GM12878 (cell line): ENCODE data around the gene ITPKB. TPM values are rescaled to one million over a fixed set of nuclear protein-coding genes. Genes with fewer than 3 reads are reported as not detected.

Source experiments
- ATAC-seq: fragments of 200-7000 bp; cut with Tn5 transposase; 3 replicates; pipeline ENCODE4 v1.9.1; 2020; ENCODE audit warnings: mild to moderate bottlenecking, moderate library complexity
- BruUV-seq: library from RNA; stranded (reverse); fragments of 400-500 nt; replicated peaks from 2 replicates; lab custom pipeline; 2021; lab: Mats Ljungman, UMichigan
- CTCF ChIA-PET: fragments of 300-600 bp; sonication (Branson Sonifier 250); formaldehyde crosslinking; extraction: SDS; loops from one replicate; lab custom pipeline; 2021; ENCODE audit warnings: inconsistent platforms; lab: Yijun Ruan, JAX
- POLR2A ChIA-PET: fragments of 350-600 bp; formaldehyde crosslinking; extraction: SDS; loops from one replicate; lab custom pipeline; 2021; ENCODE audit warnings: inconsistent platforms; lab: Charles Lee
- RAD21 ChIA-PET: fragments of 300-600 bp; sonication (Branson Sonifier 250); formaldehyde crosslinking; loops from one replicate; lab custom pipeline; 2023; ENCODE audit warnings: antibody characterized with exemption; ENCODE audit not compliant: unreplicated experiment; lab: Charles Lee
- SMC1A ChIA-PET: fragments of 300-600 bp; sonication (Branson Sonifier 250); formaldehyde crosslinking; loops from one replicate; lab custom pipeline; 2023; ENCODE audit not compliant: unreplicated experiment, uncharacterized antibody; lab: Charles Lee
- DNase-seq: peaks from one replicate; pipeline ENCODE4 v3.0.0-alpha.2; 2011; ENCODE audit warnings: low read depth, low spot score
- FAIRE-seq: peaks from 3 replicates; lab custom pipeline; 2011; peaks lifted over from hg19 to GRCh38; lab: Jason Lieb, UNC
- H2AFZ ChIP-seq: 2 replicates; pipeline ENCODE4 v1.6.0; 2011; ENCODE audit warnings: low read depth, low read length, control low read depth; ENCODE audit not compliant: control insufficient read depth
- H3K27ac ChIP-seq: 2 replicates; pipeline ENCODE4 v1.5.1; 2011; ENCODE audit warnings: control low read depth; ENCODE audit not compliant: control insufficient read depth, insufficient read depth
- H3K27me3 ChIP-seq, 2 experiments: replicated peaks in 1 of 2; 2 replicates each; pipeline versions ENCODE4 v1.6.0 to v1.6.1; 2011; ENCODE audit warnings: low read length in 1 of 2; ENCODE audit not compliant: control insufficient read depth in 2 of 2, insufficient read depth in 2 of 2
- H3K36me3 ChIP-seq, 2 experiments: 2 replicates each; pipeline ENCODE4 v1.5.1; 2011; ENCODE audit warnings: low read length in 1 of 2; ENCODE audit not compliant: control insufficient read depth in 2 of 2, insufficient read depth in 2 of 2
- H3K4me1 ChIP-seq: 2 replicates; pipeline ENCODE4 v1.6.1; 2011; ENCODE audit warnings: mild to moderate bottlenecking, low read length, moderate library complexity, mixed read lengths; ENCODE audit not compliant: control insufficient read depth, insufficient read depth
- H3K4me2 ChIP-seq: 2 replicates; pipeline ENCODE4 v1.6.0; 2011; ENCODE audit warnings: control low read depth; ENCODE audit not compliant: control insufficient read depth, insufficient read depth
- H3K4me3 ChIP-seq: fragments of 200-600 bp; sonication (generic); 2 replicates; pipeline ENCODE4 v1.5.1; 2016
- H3K79me2 ChIP-seq: 2 replicates; pipeline ENCODE4 v1.6.0; 2011; ENCODE audit warnings: low read length; ENCODE audit not compliant: control insufficient read depth, insufficient read depth
- H3K9ac ChIP-seq: 2 replicates; pipeline ENCODE4 v1.8.0; 2011; ENCODE audit warnings: low read length, control low read depth, mixed read lengths; ENCODE audit not compliant: control insufficient read depth, insufficient read depth
- H3K9me3 ChIP-seq: replicated peaks from 3 replicates; pipeline ENCODE4 v1.5.1; 2011; ENCODE audit warnings: mild to moderate bottlenecking, low read length; ENCODE audit not compliant: control insufficient read depth, insufficient read depth
- H4K20me1 ChIP-seq: 2 replicates; pipeline ENCODE4 v1.6.0; 2011; ENCODE audit not compliant: control insufficient read depth, insufficient read depth
- BHLHE40 ChIP-seq, 2 experiments: fragments of 450-650 bp in 1 of 2; IDR thresholded peaks; 2 replicates each; pipeline ENCODE4 v1.6.1; 2011 to 2017; ENCODE audit warnings: low read depth in 2 of 2, borderline replicate concordance in 1 of 2, improper control_type of control experiment in 1 of 2, low read length in 1 of 2, mild to moderate bottlenecking in 1 of 2
- FOS ChIP-seq: IDR thresholded peaks from 3 replicates; pipeline ENCODE4 v1.6.1; 2011; ENCODE audit warnings: borderline replicate concordance; ENCODE audit not compliant: insufficient read length; ENCODE audit errors: extremely low read depth
- MEF2A ChIP-seq: IDR thresholded peaks from 2 replicates; pipeline ENCODE4 v1.6.1; 2011; ENCODE audit warnings: low read depth, mild to moderate bottlenecking, low read length, moderate library complexity; ENCODE audit not compliant: insufficient read depth
- MEF2B ChIP-seq: fragments of 450-650 bp; IDR thresholded peaks from 2 replicates; pipeline ENCODE4 v1.6.1; 2018; ENCODE audit warnings: mild to moderate bottlenecking, moderate library complexity; ENCODE audit not compliant: partially characterized antibody, poor library complexity, severe bottlenecking
- NBN ChIP-seq: fragments of 450-650 bp; IDR thresholded peaks from 2 replicates; pipeline ENCODE4 v1.6.1; 2016
- YY1 ChIP-seq: IDR thresholded peaks from 2 replicates; pipeline ENCODE4 v1.6.1; 2011; ENCODE audit warnings: low read depth, mild to moderate bottlenecking, low read length
- ZNF207 ChIP-seq: fragments of 450-650 bp; IDR thresholded peaks from 2 replicates; pipeline ENCODE4 v1.6.1; 2014; ENCODE audit warnings: antibody characterized with exemption, mild to moderate bottlenecking, borderline replicate concordance
- ZSCAN29 ChIP-seq: fragments of 450-650 bp; IDR thresholded peaks from 2 replicates; pipeline ENCODE4 v1.6.1; 2017; ENCODE audit warnings: mild to moderate bottlenecking, moderate library complexity
- WGBS: methylation state at CpG from one replicate; pipeline ENCODE4 v1.1.6; 2016; ENCODE audit warnings: low lambda C conversion rate; ENCODE audit not compliant: insufficient replicate concordance, insufficient coverage; ENCODE audit errors: missing lambda C conversion rate; 5-methylcytosine and 5-hydroxymethylcytosine counted together
- in situ Hi-C: fragments of 300-500 bp; cut with MboI; formaldehyde crosslinking; loops from 9 replicates; pipeline ENCODE4 v1.14.3; 2018; ENCODE audit warnings: mixed read lengths
- intact Hi-C: fragments of 100-400 bp; cut with micrococcal nuclease; formaldehyde crosslinking; loops from one replicate; pipeline ENCODE4 v1.14.2; 2022; ENCODE audit not compliant: unreplicated experiment
- polyA plus RNA-seq, 11 experiments: library from polyadenylated mRNA; depleted of rRNA in 4 of 11; unstranded in 6 of 11; stranded (reverse) in 5 of 11; fragments of >200 nt; fragmentation: Nextera tagmentation in 4 of 11; fragmentation: Illumina TruSeq in 1 of 11; extraction: Ambion mirVana in 4 of 11; extraction: Trizol in 1 of 11; gene quantifications; 1 replicate in 1 of 11; 2 replicates in 10 of 11; pipeline versions ENCODE4 v1.2.1 to v1.2.3, GENCODE V29; 2011 to 2016; ENCODE audit warnings: inconsistent platforms in 2 of 11, missing spikeins in 2 of 11, low read depth in 1 of 11
- total RNA-seq, 4 experiments: library from RNA; depleted of rRNA in 3 of 4; stranded (reverse); fragments of >200 nt in 3 of 4; fragmentation: Illumina TruSeq in 1 of 4; extraction: Trizol in 1 of 4; gene quantifications; 2 replicates each; pipeline versions ENCODE4 v1.2.1 to v1.2.3, GENCODE V29; 2013 to 2021

The ITPKB gene
- total and polyA plus RNA-seq, 10 of the 15 experiments (the other 5 are each of a cell fraction or from before 2014, with no cell fraction given): 1.3 to 38.7 (median 12.9) TPM

DNA sequence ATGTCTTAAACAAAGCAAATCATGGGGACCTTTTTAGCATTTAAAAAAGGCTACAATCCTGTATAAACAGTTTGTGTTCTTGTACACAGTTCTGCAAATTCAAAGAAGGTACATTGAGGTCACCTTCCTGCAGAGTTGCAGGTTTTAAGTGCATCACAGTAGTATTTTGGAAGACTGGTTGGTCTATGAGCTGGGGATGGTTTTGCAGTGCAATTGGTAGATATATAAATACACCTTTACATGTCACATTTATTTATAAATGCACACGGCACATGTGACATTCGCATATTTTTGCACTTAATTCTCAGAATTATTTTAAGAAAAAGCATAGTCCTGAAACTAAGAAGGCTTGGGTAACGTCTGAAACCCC is 599 bp upstream of the ITPKB start:
- ChIA-PET SMC1A (interaction anchor here (0.9 to 4.3 kb wide), 16 partner anchors 9 to 105 kb away, joined by 3 to 28 read pairs (median 8); no protein-coding TSS in a partner anchor), POLR2A (interaction anchor here (0.6 to 4.2 kb wide), 13 partner anchors 9 to 283 kb away, joined by 3 to 32 read pairs (median 4); no protein-coding TSS in a partner anchor), CTCF (interaction anchor here (0.6 to 2.4 kb wide), 15 partner anchors 8 to 113 kb away, joined by 3 to 10 read pairs (median 4); no protein-coding TSS in a partner anchor), RAD21 (interaction anchor here (0.7 to 4.2 kb wide), 22 partner anchors 9 to 803 kb away, joined by 3 to 31 read pairs (median 5); no protein-coding TSS in a partner anchor)
- H4K20me1 ChIP-seq: no peaks in the 10 kb centered on the region; the same call in 1 of the 2 replicates
- peak overlapping the region; percentile 18 for H3K9ac ChIP-seq
- peak overlapping the region; percentile 15 for H2AFZ ChIP-seq
- H3K27ac ChIP-seq: peak overlapping the region; percentile 21
- TSS peak; percentile 82 for BruUV-seq
- no peak for DNase-seq
- peaks cover 44% of the 10 kb centered on the region for H3K79me2 ChIP-seq
- peak overlapping the region; percentile 61 for H3K4me2 ChIP-seq
- 10% methylated on average over 3 of the region's 3 CpGs for WGBS
- H3K4me1 ChIP-seq: peaks cover 28% of the 10 kb centered on the region
- H3K4me3 ChIP-seq: peak overlapping the region; percentile 98; the same call in 1 of the 2 replicates
- TF ChIP-seq BHLHE40 (IDR thresholded peaks at IDR 0.05; ENCODE audit: borderline replicate concordance in 1 of 2, low read depth in 2 of 2, low read length in 1 of 2): no peak
- no peak for TF ChIP-seq MEF2A
- no peak for TF ChIP-seq NBN
- TF ChIP-seq FOS: no peak
- TF ChIP-seq YY1: no peak
- peak; percentile 33 for TF ChIP-seq MEF2B
- TF ChIP-seq ZSCAN29: no peak
- TF ChIP-seq ZNF207: no peak
- no peaks in the 10 kb centered on the region for H3K27me3 ChIP-seq
- peaks cover 0 to 6% of the 10 kb centered on the region in 2 experiments; a peak in 2 of 4 replicates for H3K36me3 ChIP-seq
- no peaks in the 10 kb centered on the region; the same call in 2 of the 3 replicates for H3K9me3 ChIP-seq
- ATAC-seq: no peak
- FAIRE-seq: no peak
- in situ Hi-C loops (loop anchor here (10.0 kb wide), 1 partner anchor 85 kb away; no protein-coding TSS in a partner anchor), intact Hi-C loops (loop anchor here (2.0 to 10.0 kb wide), 3 partner anchors 47 to 335 kb away; partner anchors contain the start of gene PARP1)
